ENCODE measurements around the gene BPNT1.
"Not testable (repeated sequence)": the region's sequence is repeated elsewhere in the genome, so short reads cannot be mapped to it uniquely, and the experiment has no call there.

The BPNT1 gene, protein sequence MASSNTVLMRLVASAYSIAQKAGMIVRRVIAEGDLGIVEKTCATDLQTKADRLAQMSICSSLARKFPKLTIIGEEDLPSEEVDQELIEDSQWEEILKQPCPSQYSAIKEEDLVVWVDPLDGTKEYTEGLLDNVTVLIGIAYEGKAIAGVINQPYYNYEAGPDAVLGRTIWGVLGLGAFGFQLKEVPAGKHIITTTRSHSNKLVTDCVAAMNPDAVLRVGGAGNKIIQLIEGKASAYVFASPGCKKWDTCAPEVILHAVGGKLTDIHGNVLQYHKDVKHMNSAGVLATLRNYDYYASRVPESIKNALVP

DNA sequence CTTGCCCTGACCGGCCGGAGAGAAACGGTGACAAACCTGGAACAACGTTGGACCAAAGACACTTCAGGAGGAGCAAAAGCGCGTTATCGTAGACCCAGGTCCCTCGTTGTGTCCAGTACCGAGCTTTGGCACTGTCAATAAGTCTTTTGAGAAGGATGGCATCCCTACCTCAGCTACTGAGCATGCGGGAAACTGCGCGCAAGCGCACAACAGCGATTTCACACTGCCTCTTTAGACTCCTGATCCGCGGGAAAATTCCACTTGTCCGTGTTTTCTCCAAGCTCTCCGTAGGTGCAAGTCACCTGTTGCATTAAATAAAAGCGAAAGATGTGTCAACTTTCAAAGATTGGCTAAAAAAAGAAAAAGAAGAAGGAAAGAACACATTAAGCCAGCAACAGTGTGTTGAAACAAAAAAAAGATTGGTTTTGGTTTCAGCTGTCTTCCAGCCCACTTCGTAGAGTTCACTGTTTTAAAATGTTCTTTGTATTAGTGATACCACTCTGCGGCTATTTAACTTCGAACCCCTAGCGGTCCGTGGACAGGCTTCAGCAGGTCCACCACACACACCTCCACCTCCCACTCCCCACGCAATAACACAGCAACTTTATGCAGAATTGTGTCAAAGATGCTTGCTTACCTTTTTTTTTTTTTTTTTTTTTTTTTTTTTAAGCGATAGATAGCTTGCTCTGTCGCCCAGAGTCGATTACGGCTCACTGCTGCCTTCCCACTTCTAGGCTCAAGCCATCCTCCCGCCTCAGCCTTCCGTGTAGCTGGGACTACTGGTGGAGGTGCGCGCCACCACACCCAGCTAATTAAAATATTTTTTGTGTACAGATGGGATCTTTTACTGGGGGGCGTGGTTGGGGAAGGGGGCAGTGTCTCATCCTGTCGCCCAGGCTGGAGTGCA, at the start of gene BPNT1:
BPNT1 (minus strand) TSS at position 139 of the 907 bp plus-strand sequence. CDS start 9,942 bp downstream, outside the sequence.
- peak; percentile 98 to 99 for DNase-seq

DNA sequence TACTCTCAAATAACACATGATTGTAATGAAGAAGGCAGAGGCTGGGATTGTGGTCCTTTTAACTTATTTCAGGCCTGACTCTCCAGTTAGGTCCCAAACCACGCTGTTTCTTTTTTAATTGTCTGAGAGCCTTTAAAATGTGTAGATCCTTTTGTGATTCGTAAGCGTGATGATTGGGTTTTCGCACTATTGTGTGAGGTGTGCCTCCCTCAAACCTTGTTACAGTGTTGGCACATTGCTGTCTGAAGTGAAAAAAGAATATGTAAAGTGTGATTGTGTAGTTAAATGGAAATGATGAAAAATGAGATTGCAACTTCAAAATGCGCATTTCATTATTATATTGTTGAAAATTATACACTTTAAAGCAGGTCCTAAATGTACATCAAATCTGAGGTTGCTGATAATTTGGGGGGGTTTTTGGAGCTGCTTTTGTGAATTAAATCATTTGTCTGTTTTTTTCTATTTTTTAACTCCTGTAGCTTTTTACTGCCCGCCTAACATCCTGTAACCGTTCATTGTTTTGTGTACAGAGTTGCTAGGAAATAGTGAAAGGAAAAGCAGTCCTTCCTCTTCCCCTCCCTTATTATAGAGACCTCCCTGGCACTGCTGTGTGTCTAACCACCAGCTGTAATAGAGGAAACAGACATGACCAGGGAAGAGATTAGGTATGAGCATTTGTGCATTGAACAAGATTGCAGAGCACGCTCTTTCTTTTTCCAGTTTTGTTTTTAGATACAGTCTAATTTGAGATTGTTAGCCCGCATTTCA, 47.6 kb upstream of the BPNT1 start:
- no peak for DNase-seq

GRCh38 chr1:220135755-220136154, 46.2 kb upstream of the BPNT1 start:
- no peak for DNase-seq

DNA sequence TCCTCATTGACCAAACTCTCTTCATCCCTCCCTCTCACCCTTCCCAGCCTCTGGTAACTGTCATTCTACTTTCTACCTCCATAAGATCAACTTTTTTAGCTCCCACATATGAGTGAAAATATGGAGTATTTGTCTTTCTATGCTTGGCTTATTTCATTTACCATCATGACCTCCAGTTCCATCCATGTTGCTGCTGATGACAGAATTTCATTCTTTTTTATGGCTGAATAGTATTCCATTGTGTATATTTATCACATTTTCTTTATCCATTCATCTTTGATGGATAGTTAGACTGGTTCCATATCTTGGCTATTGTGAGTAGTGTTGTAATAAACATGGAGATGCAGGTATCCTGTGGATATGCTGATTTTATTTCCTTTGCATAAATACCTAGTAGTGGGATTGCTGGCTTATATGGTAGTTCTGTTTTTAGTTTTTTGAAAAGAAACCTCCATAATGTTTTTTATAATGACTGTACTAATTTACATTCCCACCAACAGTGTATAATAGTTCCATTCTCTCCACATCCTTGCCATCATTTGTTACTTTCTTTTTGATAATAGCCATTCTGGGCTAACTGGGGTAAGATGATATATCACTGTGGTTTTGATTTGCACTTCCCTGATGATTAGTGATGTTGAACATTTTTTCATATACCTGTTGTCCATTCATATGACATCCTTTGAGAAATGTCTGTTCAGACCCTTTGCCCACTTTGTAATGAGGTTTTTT, 40.1 kb upstream of the BPNT1 start:
- DNase-seq: no peak

DNA sequence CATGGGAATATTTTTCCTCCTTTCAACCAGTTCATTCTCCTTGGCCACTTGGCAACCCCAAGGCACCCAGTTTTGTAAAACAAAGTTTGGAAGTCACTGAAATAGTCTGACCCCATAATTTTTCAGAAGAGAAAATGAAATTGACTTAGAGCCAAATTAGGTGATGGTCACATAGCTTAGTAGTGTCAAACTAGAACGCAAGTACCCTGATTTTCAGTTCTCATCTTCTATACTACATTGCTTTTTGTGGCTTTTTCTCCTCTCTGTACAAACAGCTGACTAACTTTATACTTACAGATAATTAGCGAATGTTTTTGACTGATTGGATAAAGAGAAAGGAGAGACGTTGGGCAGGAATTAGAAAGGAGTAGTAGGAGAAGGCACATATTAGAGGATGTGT, 37.5 kb upstream of the BPNT1 start:
- DNase-seq: no peak

GRCh38 chr1:220124542-220124941, 35.0 kb upstream of the BPNT1 start:
- no peak for DNase-seq

DNA sequence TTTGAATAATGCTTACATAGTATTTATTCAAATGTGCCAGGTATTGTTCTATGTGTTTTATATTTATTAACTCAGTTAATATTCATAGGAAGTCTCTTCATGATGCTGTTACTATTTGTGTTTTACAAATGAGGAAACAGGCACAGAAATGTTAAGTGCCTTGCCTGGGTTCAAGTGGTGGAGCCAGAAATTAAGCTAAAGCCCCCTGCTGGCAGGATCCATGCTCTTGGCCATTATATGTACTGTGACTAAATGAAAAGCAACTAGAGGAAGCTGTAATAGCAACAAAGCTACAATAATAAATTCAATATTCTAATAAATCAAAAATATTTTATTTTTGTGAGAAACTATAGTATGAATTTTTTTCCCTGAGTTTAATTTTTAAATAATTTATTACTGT, 34.3 kb upstream of the BPNT1 start:
- DNase-seq: no peak

DNA sequence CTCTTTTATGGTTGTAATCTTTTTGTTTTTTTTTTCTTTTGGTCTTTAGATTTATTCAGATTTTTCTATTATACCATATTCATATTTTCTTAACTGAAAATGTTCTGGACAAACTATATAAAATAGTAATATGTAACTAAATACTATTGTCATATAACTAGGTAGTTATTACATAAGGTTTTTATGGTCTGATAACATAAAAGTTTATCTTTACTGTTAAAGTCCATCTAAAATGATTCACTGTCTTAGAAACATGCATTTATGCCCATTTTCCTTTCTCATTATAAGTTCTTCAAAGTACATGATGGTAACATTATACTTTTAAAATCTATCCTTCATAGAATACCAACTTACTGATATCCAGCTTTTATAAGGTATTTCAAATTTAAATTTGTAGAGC, 33.5 kb upstream of the BPNT1 start:
- no peak for DNase-seq

DNA sequence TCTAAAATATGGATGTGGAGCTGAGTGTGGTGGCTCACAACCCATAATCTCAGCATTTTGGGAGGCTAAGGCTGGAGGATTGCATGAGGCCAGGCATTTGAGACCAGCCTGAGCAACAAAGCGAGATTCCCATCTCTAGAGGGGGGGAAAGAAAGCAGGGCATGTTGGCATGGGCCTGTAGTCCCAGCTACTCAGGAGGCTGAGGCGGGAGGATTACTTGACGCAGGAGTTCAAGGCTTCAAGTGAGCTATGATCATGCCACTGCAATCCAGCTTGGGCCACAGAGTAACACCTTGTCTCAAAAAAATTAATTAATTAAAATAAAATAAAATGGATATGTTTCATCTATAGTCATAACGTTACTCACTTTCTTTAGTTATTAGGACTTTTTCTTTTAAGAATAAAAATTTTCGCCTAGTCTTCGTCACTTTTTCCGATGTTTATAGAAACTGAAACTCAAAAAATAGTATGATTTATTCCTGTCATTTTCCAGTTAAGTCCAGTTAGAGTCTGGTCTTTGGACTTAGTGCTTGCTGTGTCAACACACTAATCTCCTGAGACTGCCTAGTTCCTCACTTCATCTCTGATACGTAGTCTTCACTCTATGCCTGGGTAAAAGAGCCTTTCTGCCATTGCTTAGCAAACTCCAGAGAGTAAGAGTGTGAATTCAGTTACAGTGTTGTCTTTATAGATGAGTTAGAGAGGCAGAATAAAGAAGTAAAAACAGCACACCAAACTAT, 32.4 kb upstream of the BPNT1 start:
- no peak for DNase-seq

GRCh38 chr1:220119043-220119512, 29.5 kb upstream of the BPNT1 start:
- no peak for DNase-seq

- no peak for DNase-seq
These were observed 23.6 kb upstream of the BPNT1 start for GRCh38 chr1:220113136-220113695.

GRCh38 chr1:220112600-220112999, 23.0 kb upstream of the BPNT1 start:
- not testable (repeated sequence) for DNase-seq

DNA sequence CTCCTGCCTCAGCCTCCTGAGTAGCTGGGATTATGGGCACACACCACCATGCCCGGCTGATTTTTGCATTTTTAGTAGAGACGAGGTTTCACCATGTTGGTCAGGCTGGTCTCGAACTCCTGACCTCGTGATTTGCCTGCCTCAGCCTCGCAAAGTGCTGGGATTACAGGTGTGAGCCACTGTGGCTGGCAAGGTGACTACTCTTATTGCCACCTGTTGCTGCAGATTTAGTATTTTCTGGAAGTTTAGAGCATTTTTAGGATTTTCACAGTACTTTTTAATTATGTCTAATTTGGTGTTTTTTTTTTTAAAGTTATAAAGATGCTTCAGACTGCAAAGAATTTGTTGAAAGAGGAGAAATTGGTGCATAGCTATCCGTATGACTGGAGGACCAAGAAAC, 20.9 kb upstream of the BPNT1 start:
- DNase-seq: not testable (repeated sequence)

DNA sequence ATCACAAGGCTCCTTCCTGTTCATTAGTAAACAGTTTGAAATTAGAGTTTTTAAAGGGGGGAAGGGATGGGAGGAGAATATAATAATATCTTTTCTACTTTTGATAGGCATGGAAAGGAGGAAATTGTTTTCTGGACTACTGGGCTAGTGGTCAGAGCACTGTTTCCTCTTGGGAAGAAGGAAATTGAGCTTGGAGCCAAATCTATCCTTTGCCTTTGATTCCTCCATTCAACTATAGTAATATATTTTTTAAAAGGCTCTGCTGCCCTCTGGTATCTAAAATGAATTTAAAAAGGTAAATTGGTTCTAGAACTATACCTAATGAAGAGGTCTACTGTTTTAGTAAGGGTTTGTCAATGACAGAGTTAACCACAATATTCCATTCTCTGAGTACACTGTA, 10.2 kb upstream of the BPNT1 start:
- no peak for DNase-seq

DNA sequence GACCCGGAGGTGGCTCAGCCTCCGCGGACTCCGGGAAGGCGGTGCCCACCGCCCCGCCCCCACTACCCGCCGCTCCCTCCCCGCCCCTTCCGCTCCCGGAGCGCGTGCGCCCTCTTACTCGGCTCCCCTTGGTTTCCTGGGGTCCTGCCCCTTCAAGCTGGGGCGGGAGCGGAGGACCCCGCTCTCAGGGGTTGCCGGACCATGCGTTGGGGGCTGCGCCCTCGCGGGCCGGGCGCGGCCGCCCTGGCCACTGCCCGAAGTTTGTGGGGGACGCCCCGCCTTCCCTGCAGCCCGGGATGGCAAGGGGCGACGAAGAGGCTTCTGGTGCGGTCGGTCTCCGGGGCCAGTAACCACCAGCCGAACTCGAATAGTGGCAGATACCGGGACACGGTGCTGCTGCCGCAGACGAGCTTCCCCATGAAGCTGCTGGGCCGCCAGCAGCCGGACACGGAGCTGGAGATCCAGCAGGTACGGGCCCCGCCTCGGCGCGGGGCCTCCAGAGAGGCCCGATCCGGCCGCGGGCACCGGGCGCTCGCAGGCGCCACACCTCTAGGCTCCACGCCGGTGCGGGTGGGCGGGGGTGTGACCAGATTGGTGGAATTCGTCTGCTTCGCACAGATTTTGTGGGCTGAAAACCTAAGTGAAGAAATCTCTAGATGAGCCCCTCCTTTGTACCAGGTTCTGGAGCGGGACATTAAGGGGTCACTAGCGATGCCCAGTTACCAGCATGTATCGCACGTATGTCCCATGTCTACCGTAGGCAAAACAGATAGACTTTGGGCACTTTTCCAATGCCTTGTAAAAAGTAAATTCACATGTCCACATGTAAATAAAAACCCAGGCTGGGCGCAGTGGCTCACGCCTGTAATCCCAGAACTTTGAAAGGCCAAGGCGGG, 4.7 kb upstream of the BPNT1 start, which contains the start of gene IARS2:
IARS2 (plus strand) TSS at position 117 of the 896 bp plus-strand sequence; CDS start at position 202, 85 bp downstream.
- peak; percentile 92 to 94 for DNase-seq

GRCh38 chr1:220093361-220094015, 3.9 kb upstream of the BPNT1 start:
- DNase-seq: no peak

GRCh38 chr1:220092694-220093093, 3.1 kb upstream of the BPNT1 start:
- DNase-seq: no peak

GRCh38 chr1:220086261-220086686, 3.3 kb downstream of the BPNT1 start:
- not testable (repeated sequence) for DNase-seq

DNA sequence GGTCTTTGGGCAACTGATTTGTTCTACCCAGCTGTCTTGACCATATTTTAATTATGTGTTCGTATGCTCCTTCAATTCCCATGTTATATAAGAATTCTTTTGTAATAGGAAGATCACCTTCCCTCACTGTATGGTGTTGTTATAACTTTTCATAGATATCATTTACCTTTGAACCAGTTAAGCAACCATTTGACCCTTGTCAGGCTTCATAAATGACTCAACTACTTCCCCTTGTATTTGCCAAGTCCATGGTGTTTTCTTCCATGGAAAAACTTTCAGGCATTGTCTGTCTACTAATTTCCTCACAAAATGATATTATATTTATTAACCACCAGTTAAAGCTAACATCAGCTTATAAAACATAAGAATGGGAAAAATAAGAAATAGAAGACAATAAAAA, 5.1 kb downstream of the BPNT1 start:
- no peak for DNase-seq

Measured in activated T-cell treated with anti-CD3 and anti-CD28 coated beads, Interleukin-2, amount 50 U/mL, for 48 hours (primary cell).